Islet precursor cell (in vitro differentiated cells): Measurements from ENCODE around the gene TACSTD2.
"Not testable (repeated sequence)": the region's sequence is repeated elsewhere in the genome, so short reads cannot be mapped to it uniquely, and the experiment has no call there.

Source experiments
- DNase-seq: peaks from one replicate; pipeline ENCODE4 v3.0.0-alpha.2; 2018

The TACSTD2 gene

GRCh38 chr1:58586271-58586670, 9.2 kb upstream of the TACSTD2 start:
- no peak for DNase-seq

DNA sequence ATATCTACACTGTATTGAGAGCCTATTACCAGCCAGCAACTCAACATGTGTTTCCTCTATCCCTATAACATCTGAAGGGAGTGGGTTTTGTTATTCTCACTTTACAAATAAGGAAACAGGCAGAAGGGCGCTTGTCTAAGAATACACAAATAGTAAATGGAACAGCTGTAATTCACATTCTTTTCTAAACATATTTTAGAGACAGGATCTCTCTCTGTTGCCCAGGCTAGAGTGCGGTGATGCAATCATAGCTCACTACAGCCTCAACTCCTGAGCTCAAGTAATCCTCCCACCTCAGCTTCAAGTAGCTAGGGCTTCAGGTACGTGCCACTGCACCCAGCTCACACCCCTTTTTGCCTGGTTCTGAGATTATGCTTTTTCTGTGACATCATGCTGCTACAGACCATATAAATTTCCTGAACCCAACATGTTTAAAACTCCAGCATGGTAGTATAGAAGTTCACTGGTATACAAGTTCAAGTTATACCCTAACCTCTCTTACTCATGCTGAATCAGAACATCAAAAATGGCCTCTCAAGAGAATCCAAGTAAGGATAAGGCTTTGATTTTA, 8.6 kb upstream of the TACSTD2 start:
- no peak for DNase-seq

GRCh38 chr1:58585166-58585565, 8.1 kb upstream of the TACSTD2 start:
- no peak for DNase-seq

- DNase-seq: peak; percentile 91
Observed at GRCh38 chr1:58584082-58584895, 7.2 kb upstream of the TACSTD2 start.

DNA sequence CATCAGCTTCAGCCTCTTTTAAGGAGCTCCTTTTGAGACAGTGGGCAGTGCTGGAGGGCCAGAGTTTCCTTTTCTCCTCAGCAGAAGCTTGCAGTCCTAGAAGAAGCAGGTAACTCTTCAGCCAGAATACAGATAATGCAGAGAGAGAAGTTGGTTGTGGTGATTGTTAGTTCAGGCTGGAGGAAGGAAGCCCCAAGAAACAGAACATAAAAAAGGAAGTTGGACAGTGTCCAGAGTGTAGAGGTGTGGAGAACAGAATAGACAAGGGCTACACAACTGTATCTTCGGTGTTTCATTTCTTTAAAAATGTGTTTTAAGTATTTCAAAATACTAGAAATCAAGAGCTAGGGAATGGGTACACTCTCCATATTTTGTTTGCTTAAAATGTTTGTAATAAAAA, 6.4 kb upstream of the TACSTD2 start:
- DNase-seq: no peak

DNA sequence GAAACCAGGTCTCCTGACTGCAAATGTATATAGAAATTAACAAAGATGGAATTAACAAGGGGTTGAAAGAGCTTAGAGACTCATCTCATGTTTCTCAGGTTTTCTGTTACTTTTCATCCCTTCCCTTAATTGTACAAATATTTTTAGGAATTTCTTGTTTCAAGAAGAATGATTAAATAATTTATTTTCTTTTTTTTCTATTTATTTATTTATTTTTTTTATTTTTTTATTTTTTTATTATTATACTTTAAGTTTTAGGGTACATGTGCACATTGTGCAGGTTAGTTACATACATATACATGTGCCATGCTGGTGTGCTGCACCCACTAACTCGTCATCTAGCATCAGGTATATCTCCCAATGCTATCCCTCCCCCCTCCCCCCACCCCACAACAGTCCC, 5.1 kb upstream of the TACSTD2 start:
- DNase-seq: not testable (repeated sequence)

GRCh38 chr1:58581641-58582040, 4.6 kb upstream of the TACSTD2 start:
- DNase-seq: no peak

DNA sequence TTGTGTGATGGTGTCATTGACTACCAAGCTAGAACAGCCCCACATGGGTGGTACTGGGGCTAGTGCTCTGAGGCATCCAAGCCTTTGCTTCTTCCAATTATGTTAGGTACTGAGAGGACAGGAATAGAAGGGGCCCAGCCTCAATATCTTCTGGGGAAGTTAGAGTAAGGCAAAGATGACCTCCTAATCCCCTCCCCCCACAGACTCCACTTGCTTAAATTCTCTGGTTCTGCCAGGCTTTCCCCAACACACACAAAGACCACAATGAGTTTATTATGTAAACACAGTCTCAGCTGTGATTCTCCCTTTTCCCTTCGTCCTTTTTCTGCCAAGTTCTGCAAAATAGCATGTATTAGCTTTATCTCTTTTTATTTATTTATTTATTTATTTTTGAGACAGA, 3.1 kb upstream of the TACSTD2 start:
- no peak for DNase-seq

DNA sequence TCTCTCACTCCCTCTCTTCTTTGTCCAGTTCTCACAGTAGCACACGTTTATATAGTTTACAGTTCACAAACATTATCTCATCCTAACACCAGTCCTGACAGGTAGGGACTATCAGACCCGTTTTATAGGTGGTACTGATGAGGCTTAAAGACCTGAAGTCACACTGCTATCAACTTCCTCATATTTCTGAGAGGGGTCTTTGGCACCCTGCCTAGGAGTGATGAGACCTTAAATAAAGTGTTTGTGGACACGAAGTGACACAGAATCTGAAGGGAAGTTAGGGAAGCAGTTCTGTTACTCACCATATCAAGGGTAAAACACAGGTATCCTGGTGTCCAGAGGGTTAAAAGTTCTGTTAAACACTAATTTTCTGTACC, 590 bp upstream of the TACSTD2 start:
- DNase-seq: no peak

GRCh38 chr1:58576325-58576726, 726 bp downstream of the TACSTD2 start:
- no peak for DNase-seq

- DNase-seq: no peak
Observed at GRCh38 chr1:58575551-58576324, 1.3 kb downstream of the TACSTD2 start.

DNA sequence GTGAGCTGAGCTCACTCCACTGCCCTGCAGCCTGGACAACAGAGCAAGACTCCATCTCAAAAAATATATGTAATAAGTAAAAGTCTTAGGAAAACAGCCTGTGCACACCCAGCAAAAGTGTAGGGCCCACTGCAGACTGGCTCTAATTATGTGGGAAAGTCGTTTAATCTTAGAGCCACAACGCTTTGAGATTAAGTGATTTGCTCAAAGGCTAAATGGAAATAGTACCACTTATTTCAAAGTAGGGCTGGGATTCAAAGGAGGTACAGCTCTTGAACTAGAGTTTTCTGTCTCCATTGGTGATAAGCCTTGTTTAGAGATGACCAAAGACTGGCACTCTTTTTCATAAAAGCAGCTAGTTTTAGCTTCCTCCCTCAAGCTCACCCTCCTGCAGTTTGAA, 2.2 kb downstream of the TACSTD2 start:
- no peak for DNase-seq

DNA sequence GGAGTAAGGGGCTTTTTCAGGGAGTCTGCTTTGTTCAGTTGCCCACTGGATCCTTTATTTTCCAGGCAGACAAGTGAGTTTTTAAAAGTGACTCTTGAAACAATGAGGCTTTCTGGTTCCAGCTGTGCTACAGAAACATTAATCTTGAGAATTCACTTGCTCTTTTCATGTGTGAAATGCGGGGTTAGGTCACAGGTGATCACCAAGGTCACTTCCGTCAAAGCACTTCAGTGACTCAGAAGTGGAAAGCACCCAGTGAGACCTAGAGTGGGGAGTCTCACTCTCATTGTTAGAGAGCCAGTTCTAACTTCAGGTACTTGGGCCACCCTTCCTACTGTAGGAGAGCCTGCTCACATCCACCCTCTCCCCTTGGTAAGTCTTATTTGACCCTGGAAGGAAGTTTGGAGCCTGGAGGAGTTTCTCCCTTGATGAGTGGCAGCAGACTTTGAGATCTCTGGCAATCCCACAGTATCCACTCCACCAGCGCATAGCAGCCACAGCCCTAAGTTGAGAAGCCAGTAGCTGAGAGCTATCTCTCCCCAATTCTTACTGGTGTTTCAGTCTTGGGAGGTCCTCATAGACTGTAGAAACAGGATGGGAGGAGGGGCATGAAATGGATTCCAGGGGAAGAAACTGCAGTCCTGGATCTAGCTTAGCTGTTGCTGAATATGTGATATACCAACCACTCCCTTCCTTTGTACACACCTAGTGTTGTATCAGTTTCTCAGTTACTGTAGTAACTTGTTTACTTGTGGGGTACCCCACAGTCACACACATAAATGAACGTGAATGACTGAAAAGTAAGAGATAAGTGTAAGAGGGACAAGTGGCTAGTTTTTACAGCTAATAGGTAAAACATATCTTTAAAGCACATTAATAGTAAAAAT, 3.1 kb downstream of the TACSTD2 start:
- no peak for DNase-seq

DNA sequence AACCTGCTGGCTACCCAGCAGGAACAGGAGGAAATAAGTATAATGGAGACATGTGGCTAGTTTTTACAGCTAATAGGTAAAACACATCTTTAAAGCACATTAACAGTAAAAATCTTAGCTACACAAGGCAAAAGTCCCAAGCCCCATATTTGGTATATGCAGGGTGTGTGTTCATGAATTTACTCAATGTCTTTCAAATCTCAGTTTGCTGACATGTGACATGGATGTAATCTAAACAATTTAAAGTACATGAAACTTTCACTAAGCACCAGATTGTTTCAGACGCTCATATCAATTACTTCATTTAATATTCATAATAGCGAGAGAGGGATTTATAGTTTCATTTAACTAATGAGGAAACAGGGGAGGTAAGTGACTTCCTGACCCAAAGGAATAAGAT, 3.9 kb downstream of the TACSTD2 start:
- no peak for DNase-seq

- peak; percentile 64 for DNase-seq
Observed at GRCh38 chr1:58572690-58573089, 4.4 kb downstream of the TACSTD2 start.

DNA sequence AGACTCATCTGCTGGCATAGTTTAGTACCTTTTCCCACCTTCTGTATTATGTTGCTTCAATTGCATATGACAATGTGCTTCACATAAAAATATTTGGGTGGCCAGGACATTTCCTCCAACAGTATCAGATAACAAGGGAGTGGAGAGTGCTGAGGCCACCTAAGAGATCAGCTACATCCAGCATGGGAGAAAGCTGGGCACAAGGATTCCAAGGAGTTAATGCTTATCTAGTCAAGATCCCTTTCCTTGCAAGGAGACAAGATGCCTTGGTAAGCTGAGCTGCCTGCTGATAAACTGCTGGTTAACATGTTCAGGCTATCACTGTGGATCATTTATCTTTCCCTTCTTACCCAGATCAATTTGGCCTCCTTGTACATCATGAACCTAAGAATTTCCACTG, 5.4 kb downstream of the TACSTD2 start:
- no peak for DNase-seq

GRCh38 chr1:58570817-58571216, 6.2 kb downstream of the TACSTD2 start:
- no peak for DNase-seq

DNA sequence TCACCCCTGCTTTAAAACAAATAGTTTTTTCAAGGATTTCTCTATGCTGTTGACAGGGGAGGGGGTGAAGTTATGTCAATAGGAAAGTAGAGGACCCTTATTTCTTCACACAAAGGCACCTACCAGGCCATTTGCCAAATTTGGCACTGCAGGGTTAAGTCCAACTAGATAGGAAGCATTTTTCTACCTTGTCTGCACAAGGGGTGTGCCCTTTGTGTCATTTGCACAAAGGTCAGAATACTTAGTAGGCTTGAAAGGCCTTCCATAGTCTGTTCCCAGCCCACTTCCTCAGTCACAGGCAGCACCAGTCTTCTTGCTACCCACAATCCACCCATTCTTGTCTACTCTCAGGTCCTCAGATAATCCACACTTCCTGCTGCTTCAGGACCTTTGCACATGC, 7.0 kb downstream of the TACSTD2 start:
- DNase-seq: no peak

DNA sequence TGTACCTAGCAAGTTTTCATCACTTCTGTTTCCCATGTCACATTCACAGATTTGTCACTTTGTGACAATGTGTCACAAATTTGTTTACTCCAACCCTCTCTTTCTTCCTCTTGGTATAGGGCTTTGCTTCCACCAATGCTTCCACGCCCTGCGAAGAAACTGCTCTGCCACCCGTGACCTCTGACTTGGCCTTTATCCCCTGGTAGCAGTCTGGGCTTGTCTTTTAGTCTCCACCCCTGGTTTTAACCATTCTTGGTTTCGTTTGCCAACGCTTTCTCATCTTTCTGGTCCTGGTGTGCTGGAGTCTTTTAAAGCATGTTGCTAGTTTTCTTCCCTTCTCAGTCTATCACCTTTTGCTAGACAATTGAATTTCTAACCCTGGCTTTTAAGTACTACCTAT, 8.1 kb downstream of the TACSTD2 start:
- DNase-seq: no peak

- DNase-seq: no peak
Observed at GRCh38 chr1:58568271-58568860, 8.7 kb downstream of the TACSTD2 start.

DNA sequence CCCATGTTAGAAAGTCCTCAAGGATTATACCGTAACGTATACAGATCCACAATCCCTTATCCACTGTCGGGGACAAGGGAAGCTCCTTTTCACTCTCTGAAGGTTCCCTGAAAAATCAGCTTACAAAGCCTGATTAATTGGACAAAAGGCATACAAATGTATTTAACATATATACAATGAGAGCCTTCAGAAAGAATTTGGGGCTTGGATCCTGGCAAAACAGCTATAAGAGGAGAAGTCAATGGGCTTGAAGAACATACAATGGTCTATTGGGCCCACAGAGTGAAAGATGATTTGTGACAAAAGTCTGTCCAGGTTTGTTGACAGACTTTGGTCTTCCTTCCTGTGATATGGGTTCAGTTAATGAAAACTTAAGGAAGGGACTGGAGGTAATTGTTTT, 10.7 kb downstream of the TACSTD2 start:
- no peak for DNase-seq

DNA sequence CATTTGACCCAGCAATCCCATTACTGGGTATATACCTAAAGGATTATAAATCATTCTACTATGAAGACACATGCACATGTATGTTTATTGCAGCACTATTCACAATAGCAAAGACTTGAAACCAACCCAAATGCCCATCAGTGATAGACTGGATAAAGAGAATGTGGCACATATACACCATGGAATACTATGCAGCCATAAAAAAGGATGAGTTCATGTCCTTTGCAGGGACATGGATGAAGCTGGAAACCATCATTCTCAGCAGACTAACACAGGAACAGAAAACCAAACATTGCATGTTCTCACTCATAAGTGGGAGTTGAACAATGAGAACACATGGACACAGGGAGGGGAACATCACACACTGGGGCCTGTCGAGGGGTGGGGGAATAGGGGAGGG, 13.3 kb downstream of the TACSTD2 start:
- not testable (repeated sequence) for DNase-seq

GRCh38 chr1:58561633-58562032, 15.4 kb downstream of the TACSTD2 start:
- no peak for DNase-seq
